Spinal cord (tissue), 10 donors: ENCODE data around the gene CPN1. TPM values are rescaled to one million over a fixed set of nuclear protein-coding genes. Genes with fewer than 3 reads are reported as not detected.

Source experiments
- DNase-seq, 6 donors: peaks; one replicate each; pipeline versions ENCODE4 v3.0.0 to v3.0.0-alpha.2; 2013 to 2015; ENCODE audit warnings: low spot score in 6 of 6, low read depth in 4 of 6
- H3K27ac ChIP-seq: one replicate; pipeline ENCODE4 v1.5.1; 2013; ENCODE audit warnings: low read depth, low read length, control low read depth
- H3K27me3 ChIP-seq: one replicate; pipeline ENCODE4 v1.6.1; 2013; ENCODE audit warnings: low read length; ENCODE audit not compliant: control insufficient read depth, insufficient read depth
- H3K36me3 ChIP-seq: one replicate; pipeline ENCODE4 v1.6.1; 2013; ENCODE audit warnings: low read length; ENCODE audit not compliant: control insufficient read depth, insufficient read depth
- H3K4me1 ChIP-seq: one replicate; pipeline ENCODE4 v1.6.1; 2013; ENCODE audit warnings: low read length; ENCODE audit not compliant: control insufficient read depth, insufficient read depth
- H3K4me3 ChIP-seq: one replicate; pipeline ENCODE4 v1.5.1; 2013; ENCODE audit warnings: low read depth, low read length, control low read depth
- H3K9me3 ChIP-seq: one replicate; pipeline ENCODE4 v1.6.1; 2013; ENCODE audit warnings: low read length; ENCODE audit not compliant: control insufficient read depth, insufficient read depth
- whole genome bisulfite sequencing: methylation state at CpG from one replicate; pipeline ENCODE4 v1.1.5; 2013; ENCODE audit warnings: missing lambda C conversion rate; ENCODE audit not compliant: insufficient coverage; 5-methylcytosine and 5-hydroxymethylcytosine counted together
- polyA plus RNA-seq, 2 donors: library from polyadenylated mRNA; unstranded; fragments of 120-200 nt; gene quantifications; one replicate each; pipeline ENCODE4 v1.2.1, GENCODE V29; 2013; ENCODE audit not compliant: insufficient read length in 2 of 2
- total RNA-seq, 2 donors: library from RNA; depleted of rRNA in 1 of 2; stranded (reverse); fragments of 120-200 nt in 1 of 2; fragments of >200 nt in 1 of 2; gene quantifications; one replicate each; pipeline versions ENCODE4 v1.2.3 to v1.2.4, GENCODE V29; 2013 to 2014
- donor health status: healthy.

The CPN1 gene
- total and polyA plus RNA-seq, 4 donors = 0.11 to 0.69 (median 0.25) TPM

DNA sequence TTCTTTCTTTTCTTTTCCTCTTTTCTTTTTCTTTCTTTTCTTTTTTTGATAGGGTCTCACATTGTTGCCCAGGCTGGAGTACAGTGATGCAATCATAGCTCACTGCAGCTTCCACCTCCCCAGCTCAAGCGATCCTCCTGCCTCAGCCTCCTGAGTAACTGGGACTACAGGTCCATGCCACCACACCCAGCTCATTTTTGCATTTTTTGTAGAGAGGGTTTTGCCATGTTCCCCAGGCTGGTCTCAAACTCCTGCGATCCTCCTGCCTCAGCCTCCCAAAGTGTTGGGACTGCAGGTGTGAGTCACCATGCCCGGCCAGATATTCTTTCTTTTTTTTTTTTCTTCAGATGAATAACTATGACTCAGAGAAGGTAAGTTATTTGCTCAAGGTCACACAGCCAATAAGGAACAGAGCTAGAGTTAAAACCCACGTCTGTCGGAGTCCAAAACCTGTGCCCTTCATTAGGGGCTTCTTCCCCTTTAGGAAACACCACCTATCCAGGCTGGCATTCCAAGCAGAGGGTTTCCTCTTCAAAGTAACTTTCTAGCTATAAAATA is 43.8 kb downstream of the CPN1 start:
- Histone ChIP-seq H3K27me3 (no peaks in the 10 kb centered on the region), H3K4me3 (no peak overlapping the region), H3K4me1 (no peaks in the 10 kb centered on the region), H3K36me3 (no peaks in the 10 kb centered on the region), H3K9me3 (no peaks in the 10 kb centered on the region), H3K27ac (no peak overlapping the region)
- WGBS = 85% methylated on average over 2 of the region's 5 CpGs
- DNase-seq = no peak

DNA sequence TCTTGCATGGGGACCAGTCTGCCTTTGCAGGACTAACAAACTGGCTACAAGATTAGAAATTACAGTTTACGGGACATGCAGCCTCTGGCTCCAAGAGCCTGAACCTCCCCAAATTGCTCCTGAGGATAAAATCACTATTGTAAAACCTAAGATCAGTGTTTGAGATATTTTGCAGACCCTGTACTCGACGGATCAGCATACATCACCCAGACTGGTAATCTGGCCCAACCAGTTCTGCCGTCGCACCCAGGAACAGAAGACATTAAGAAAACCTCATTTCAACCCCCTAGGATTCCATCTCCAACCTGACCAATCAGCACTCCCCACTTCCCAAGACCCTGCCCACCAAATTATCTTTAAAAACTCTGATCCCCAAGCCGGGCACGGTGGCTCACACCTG is 44.8 kb downstream of the CPN1 start:
- no peaks in the 10 kb centered on the region for H3K4me1 ChIP-seq
- H3K27me3 ChIP-seq = no peaks in the 10 kb centered on the region
- H3K4me3 ChIP-seq = no peak overlapping the region
- no peaks in the 10 kb centered on the region for H3K36me3 ChIP-seq
- H3K27ac ChIP-seq = no peak overlapping the region
- no peaks in the 10 kb centered on the region for H3K9me3 ChIP-seq
- 92% methylated on average over 7 of the region's 7 CpGs for WGBS
- no peak for DNase-seq

GRCh38 chr10:100033766-100034418 is 47.8 kb downstream of the CPN1 start:
- no CpG with 5 or more reads among the region's 1 CpG for WGBS
- no peak for DNase-seq
- no peaks in the 10 kb centered on the region for H3K36me3 ChIP-seq
- H3K4me1 ChIP-seq = no peaks in the 10 kb centered on the region
- H3K27me3 ChIP-seq = no peaks in the 10 kb centered on the region
- no peaks in the 10 kb centered on the region for H3K9me3 ChIP-seq
- no peak overlapping the region for H3K27ac ChIP-seq
- no peak overlapping the region for H3K4me3 ChIP-seq

DNA sequence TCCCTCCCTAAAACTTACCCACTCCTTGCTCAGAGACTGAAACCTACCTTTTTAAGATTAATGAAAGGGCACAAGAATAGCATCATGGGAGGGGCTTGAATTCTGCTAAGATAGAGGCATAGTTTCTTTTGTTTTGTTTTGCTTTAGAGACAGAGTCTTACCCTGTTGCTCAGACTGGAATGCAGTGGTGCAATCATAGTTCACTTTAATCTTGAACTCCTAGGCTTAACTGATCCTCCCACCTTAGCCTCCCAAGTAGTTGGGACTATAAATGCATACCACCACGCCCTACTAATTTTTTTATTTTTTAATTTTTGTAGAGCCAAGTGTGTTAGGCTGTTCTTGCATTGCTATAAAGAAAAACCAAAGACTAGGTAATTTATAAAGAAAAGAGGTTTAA is 54.3 kb downstream of the CPN1 start:
- no peak overlapping the region for H3K4me3 ChIP-seq
- no peak overlapping the region for H3K27ac ChIP-seq
- no peaks in the 10 kb centered on the region for H3K36me3 ChIP-seq
- no peaks in the 10 kb centered on the region for H3K27me3 ChIP-seq
- H3K9me3 ChIP-seq = peaks cover 4% of the 10 kb centered on the region
- H3K4me1 ChIP-seq = no peaks in the 10 kb centered on the region
- WGBS = no CpG with 5 or more reads among the region's 1 CpG
- DNase-seq = no peak

- H3K27ac ChIP-seq = no peak overlapping the region
- H3K4me1 ChIP-seq = peaks cover 5% of the 10 kb centered on the region
- no peaks in the 10 kb centered on the region for H3K27me3 ChIP-seq
- peaks cover 4% of the 10 kb centered on the region for H3K9me3 ChIP-seq
- no peak overlapping the region for H3K4me3 ChIP-seq
- peak in 2 of 6 donors; percentile 29 to 58 for DNase-seq
- H3K36me3 ChIP-seq = no peaks in the 10 kb centered on the region
- 43% methylated on average over 4 of the region's 5 CpGs for WGBS
These were observed 56.1 kb downstream of the CPN1 start for GRCh38 chr10:100025576-100025975.

- peaks cover 4% of the 10 kb centered on the region for H3K9me3 ChIP-seq
- H3K4me3 ChIP-seq = no peak overlapping the region
- H3K27ac ChIP-seq = no peak overlapping the region
- WGBS = 96% methylated on average over 6 of the region's 11 CpGs
- H3K4me1 ChIP-seq = peaks cover 10% of the 10 kb centered on the region
- H3K27me3 ChIP-seq = no peaks in the 10 kb centered on the region
- DNase-seq = no peak
- H3K36me3 ChIP-seq = no peaks in the 10 kb centered on the region
These were observed 56.9 kb downstream of the CPN1 start for GRCh38 chr10:100024748-100025147.

DNA sequence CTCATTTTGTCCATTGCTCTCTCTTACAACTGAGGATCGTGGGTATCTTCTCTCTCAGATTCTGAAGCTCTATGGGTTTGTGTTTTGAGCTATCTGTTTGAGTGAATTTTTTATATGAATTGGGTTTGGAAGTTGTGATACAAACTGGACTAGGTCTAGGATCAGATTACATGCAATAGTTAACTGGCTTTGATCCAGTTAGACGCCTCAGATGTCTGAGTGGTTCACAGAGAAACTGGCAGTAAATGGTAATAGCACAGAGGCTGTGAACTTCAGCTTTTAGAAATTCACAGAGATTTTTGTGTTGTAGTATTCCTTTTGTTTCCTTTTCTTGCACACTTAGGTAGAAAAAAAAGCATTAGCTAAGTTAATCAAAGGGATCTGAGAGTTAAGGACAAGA is 59.3 kb downstream of the CPN1 start:
- peaks cover 10% of the 10 kb centered on the region for H3K4me1 ChIP-seq
- no peak overlapping the region for H3K27ac ChIP-seq
- DNase-seq = no peak
- no peaks in the 10 kb centered on the region for H3K27me3 ChIP-seq
- WGBS = 25% methylated on average over 1 of the region's 2 CpGs
- no peaks in the 10 kb centered on the region for H3K36me3 ChIP-seq
- no peaks in the 10 kb centered on the region for H3K9me3 ChIP-seq
- no peak overlapping the region for H3K4me3 ChIP-seq

GRCh38 chr10:100021322-100021721 is 60.3 kb downstream of the CPN1 start:
- no peaks in the 10 kb centered on the region for H3K27me3 ChIP-seq
- H3K4me1 ChIP-seq = peaks cover 10% of the 10 kb centered on the region
- H3K4me3 ChIP-seq = no peak overlapping the region
- H3K36me3 ChIP-seq = no peaks in the 10 kb centered on the region
- no peaks in the 10 kb centered on the region for H3K9me3 ChIP-seq
- no peak overlapping the region for H3K27ac ChIP-seq
- DNase-seq = no peak
- no CpG with 5 or more reads among the region's 1 CpG for WGBS

DNA sequence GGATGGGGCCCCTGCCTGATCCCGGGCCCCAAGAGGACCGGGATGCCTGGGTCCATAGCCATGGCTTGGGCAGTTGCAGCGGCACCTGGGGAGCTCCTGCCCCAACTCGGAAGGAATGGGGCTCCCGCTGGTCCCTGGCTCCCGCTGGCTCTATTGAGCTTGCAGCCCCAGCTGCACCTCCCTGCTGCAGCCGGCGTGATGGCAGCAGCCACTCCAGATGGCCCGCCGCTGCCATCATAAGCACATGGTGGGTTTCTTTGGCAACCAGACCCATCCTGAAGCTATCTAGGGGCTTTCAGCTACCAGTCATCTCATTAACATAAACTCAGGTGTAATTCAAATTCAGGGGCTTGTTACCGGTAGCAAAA is 60.8 kb downstream of the CPN1 start:
- Histone ChIP-seq H3K9me3 (no peaks in the 10 kb centered on the region), H3K36me3 (no peaks in the 10 kb centered on the region), H3K4me3 (no peak overlapping the region), H3K4me1 (peaks cover 10% of the 10 kb centered on the region), H3K27me3 (no peaks in the 10 kb centered on the region), H3K27ac (no peak overlapping the region)
- DNase-seq = peak in 2 of 6 donors; percentile 40 to 74
- 43% methylated on average over 10 of the region's 11 CpGs for WGBS

GRCh38 chr10:100020142-100020885 is 61.4 kb downstream of the CPN1 start:
- Histone ChIP-seq H3K36me3 (no peaks in the 10 kb centered on the region), H3K4me1 (peaks cover 10% of the 10 kb centered on the region), H3K27me3 (no peaks in the 10 kb centered on the region), H3K4me3 (no peak overlapping the region), H3K27ac (no peak overlapping the region), H3K9me3 (no peaks in the 10 kb centered on the region)
- peak in 1 of 6 donors; percentile 37 for DNase-seq
- whole genome bisulfite sequencing = 45% methylated on average over 2 of the region's 5 CpGs
